ENCODE results near the gene BAG2.

- TF ChIP-seq CTCF (IDR thresholded peaks at IDR 0.05) (no peak), POLR2A (IDR thresholded peaks at IDR 0.05) (no peak)
Measured at GRCh38 chr6:57182017-57182432, 9.9 kb downstream of the BAG2 start.

Measured in body of pancreas (tissue), 4 donors.